Measurements from ENCODE around the gene CDC42BPB.

CDC42BPB gene

DNA sequence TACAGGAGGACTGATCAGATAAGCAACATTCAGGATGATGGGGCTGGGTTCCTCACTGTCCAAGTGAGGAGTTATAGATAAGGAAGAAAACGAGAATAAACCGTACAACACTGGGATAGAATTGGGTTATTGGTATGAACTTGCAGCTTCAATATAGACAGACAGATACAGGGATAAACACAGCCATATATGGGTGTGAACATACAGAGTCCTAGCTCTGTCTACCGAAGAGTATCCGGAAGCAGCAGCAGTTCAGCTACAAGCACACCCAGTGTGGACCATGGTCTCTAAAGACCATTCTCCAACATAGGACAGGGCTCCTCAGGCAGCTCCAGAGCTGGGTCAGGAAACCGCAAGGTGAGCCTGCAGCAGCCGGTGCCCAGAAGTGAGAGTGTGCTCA is 40.8 kb downstream of the CDC42BPB start:
- TF ChIP-seq EZH2phosphoT487 (IDR thresholded peaks at IDR 0.05; ENCODE audit: low read length) (no peak), EZH2 (optimal IDR thresholded peaks at IDR 0.05; ENCODE audit: low read depth, low read length) (no peak), CTCF (IDR thresholded peaks at IDR 0.05; ENCODE audit: low read length) (no peak)
- no peaks in the 10 kb centered on the region for H3K9me3 ChIP-seq (replicated peaks; ENCODE audit: insufficient read depth, low read length)
- no peaks in the 10 kb centered on the region for H3K9me2 ChIP-seq (replicated peaks; ENCODE audit: insufficient read depth, low read length)
- no peak overlapping the region for H2AFZ ChIP-seq (ENCODE audit: low read length)
- H4K20me1 ChIP-seq (ENCODE audit: insufficient read depth, low read length) = no peaks in the 10 kb centered on the region
- H3K27ac ChIP-seq (ENCODE audit: low read length) = no peak overlapping the region
- no peaks in the 10 kb centered on the region for H3K36me3 ChIP-seq (replicated peaks; ENCODE audit: insufficient read depth, low read length)
- no peak overlapping the region for H3K9ac ChIP-seq (ENCODE audit: low read length)
- no peak overlapping the region for H3K4me3 ChIP-seq (ENCODE audit: low read length)
- H3K4me2 ChIP-seq (ENCODE audit: low read depth, low read length) = no peak overlapping the region
- DNase-seq = no peak
- H3K27me3 ChIP-seq (replicated peaks; ENCODE audit: insufficient read depth, low read length) = no peaks in the 10 kb centered on the region
- H3K4me1 ChIP-seq (ENCODE audit: low read length) = no peaks in the 10 kb centered on the region
- H3F3A ChIP-seq (ENCODE audit: insufficient read depth, low read length) = no peaks in the 10 kb centered on the region
- no peaks in the 10 kb centered on the region for H3K79me2 ChIP-seq (ENCODE audit: low read length)

GRCh38 chr14:103016071-103016470 is 41.3 kb downstream of the CDC42BPB start:
- Histone ChIP-seq H3K9ac (ENCODE audit: low read length) (no peak overlapping the region), H3K27ac (ENCODE audit: low read length) (no peak overlapping the region), H3K9me2 (replicated peaks; ENCODE audit: insufficient read depth, low read length) (no peaks in the 10 kb centered on the region), H3K4me3 (ENCODE audit: low read length) (no peak overlapping the region), H3K36me3 (replicated peaks; ENCODE audit: insufficient read depth, low read length) (no peaks in the 10 kb centered on the region), H3K27me3 (replicated peaks; ENCODE audit: insufficient read depth, low read length) (no peaks in the 10 kb centered on the region), H3K4me2 (ENCODE audit: low read depth, low read length) (no peak overlapping the region), H3F3A (ENCODE audit: insufficient read depth, low read length) (no peaks in the 10 kb centered on the region), H3K9me3 (replicated peaks; ENCODE audit: insufficient read depth, low read length) (no peaks in the 10 kb centered on the region), H3K79me2 (ENCODE audit: low read length) (no peaks in the 10 kb centered on the region), H2AFZ (ENCODE audit: low read length) (no peak overlapping the region), H4K20me1 (ENCODE audit: insufficient read depth, low read length) (no peaks in the 10 kb centered on the region), H3K4me1 (ENCODE audit: low read length) (no peaks in the 10 kb centered on the region)
- TF ChIP-seq EZH2 (optimal IDR thresholded peaks at IDR 0.05; ENCODE audit: low read depth, low read length) (no peak), CTCF (IDR thresholded peaks at IDR 0.05; ENCODE audit: low read length) (no peak), EZH2phosphoT487 (IDR thresholded peaks at IDR 0.05; ENCODE audit: low read length) (no peak)
- DNase-seq = no peak

DNA sequence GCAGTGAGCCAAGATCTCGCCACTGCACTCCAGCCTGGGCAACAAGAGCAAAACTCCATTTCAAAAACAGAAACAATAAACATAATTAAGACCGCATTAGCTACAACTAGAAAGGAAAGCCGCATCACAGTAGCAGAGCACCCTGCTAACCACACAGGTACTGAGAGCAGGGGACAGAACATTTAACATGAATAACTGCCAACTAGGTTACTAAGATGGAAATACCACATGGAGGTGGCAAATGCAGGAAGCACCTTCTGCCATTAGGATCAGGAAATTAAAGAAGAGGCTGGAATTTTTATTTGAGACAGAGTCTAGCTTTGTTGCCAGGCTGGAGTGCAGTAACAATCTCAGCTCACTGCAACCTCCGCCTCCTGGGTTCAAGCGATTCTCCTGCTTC is 41.9 kb downstream of the CDC42BPB start:
- Histone ChIP-seq H3F3A (ENCODE audit: insufficient read depth, low read length) (no peaks in the 10 kb centered on the region), H3K9me3 (replicated peaks; ENCODE audit: insufficient read depth, low read length) (no peaks in the 10 kb centered on the region), H3K4me2 (ENCODE audit: low read depth, low read length) (no peak overlapping the region), H2AFZ (ENCODE audit: low read length) (no peak overlapping the region), H4K20me1 (ENCODE audit: insufficient read depth, low read length) (no peaks in the 10 kb centered on the region), H3K4me1 (ENCODE audit: low read length) (no peaks in the 10 kb centered on the region), H3K9ac (ENCODE audit: low read length) (no peak overlapping the region), H3K9me2 (replicated peaks; ENCODE audit: insufficient read depth, low read length) (no peaks in the 10 kb centered on the region), H3K4me3 (ENCODE audit: low read length) (no peak overlapping the region), H3K36me3 (replicated peaks; ENCODE audit: insufficient read depth, low read length) (no peaks in the 10 kb centered on the region), H3K27ac (ENCODE audit: low read length) (no peak overlapping the region), H3K27me3 (replicated peaks; ENCODE audit: insufficient read depth, low read length) (no peaks in the 10 kb centered on the region), H3K79me2 (ENCODE audit: low read length) (no peaks in the 10 kb centered on the region)
- TF ChIP-seq EZH2 (optimal IDR thresholded peaks at IDR 0.05; ENCODE audit: low read depth, low read length) (no peak), EZH2phosphoT487 (IDR thresholded peaks at IDR 0.05; ENCODE audit: low read length) (no peak), CTCF (IDR thresholded peaks at IDR 0.05; ENCODE audit: low read length) (no peak)
- no peak for DNase-seq
